Upper lobe of right lung (tissue), 1 donor: Measurements from ENCODE around the gene PTPRG. TPM values are rescaled to one million over a fixed set of nuclear protein-coding genes. Genes with fewer than 3 reads are reported as not detected.
A peak's percentile ranks its signal among the peaks of the same experiment; 100 is the strongest.

Experiments
- ATAC-seq: fragments of 200-7000 bp; cut with Tn5 transposase; one replicate; pipeline ENCODE4 v1.9.1; 2020; ENCODE audit warnings: mild to moderate bottlenecking, moderate library complexity
- DNase-seq: peaks from one replicate; pipeline ENCODE4 v3.0.0-alpha.2; 2020
- H3K27ac ChIP-seq: fragments of 200-600 bp; one replicate; pipeline ENCODE4 v1.8.0; 2022
- H3K27me3 ChIP-seq: fragments of 200-600 bp; one replicate; pipeline ENCODE4 v1.8.0; 2022; ENCODE audit warnings: mild to moderate bottlenecking
- H3K36me3 ChIP-seq: fragments of 200-600 bp; one replicate; pipeline ENCODE4 v1.8.0; 2022
- H3K4me1 ChIP-seq: fragments of 200-600 bp; one replicate; pipeline ENCODE4 v1.8.0; 2022
- H3K4me3 ChIP-seq: fragments of 200-600 bp; one replicate; pipeline ENCODE4 v1.8.0; 2022; ENCODE audit warnings: mild to moderate bottlenecking
- H3K9me3 ChIP-seq: fragments of 200-600 bp; one replicate; pipeline ENCODE4 v1.8.0; 2022
- CTCF ChIP-seq: fragments of 200-600 bp; IDR thresholded peaks from one replicate; pipeline ENCODE4 v1.8.0; 2022; ENCODE audit warnings: antibody characterized with exemption
- intact Hi-C: fragments of 100-400 bp; cut with DNase I; formaldehyde crosslinking; loops from one replicate; pipeline ENCODE4 v1.11.0; 2022
- total RNA-seq: library from RNA; stranded (reverse); fragmentation: NEBNext Ultra II Directional; extraction: Animal tissue kit (Norgen Biotek cat#: 25700); gene quantifications from one replicate; pipeline ENCODE4 v1.2.1, GENCODE V29; 2021
- donor health status: DM: no; HTN: yes; CAD: no; lungs with severe emphysema.

The PTPRG gene
- total RNA-seq, 1 donor from 2014 or later, result 86.7 TPM

DNA sequence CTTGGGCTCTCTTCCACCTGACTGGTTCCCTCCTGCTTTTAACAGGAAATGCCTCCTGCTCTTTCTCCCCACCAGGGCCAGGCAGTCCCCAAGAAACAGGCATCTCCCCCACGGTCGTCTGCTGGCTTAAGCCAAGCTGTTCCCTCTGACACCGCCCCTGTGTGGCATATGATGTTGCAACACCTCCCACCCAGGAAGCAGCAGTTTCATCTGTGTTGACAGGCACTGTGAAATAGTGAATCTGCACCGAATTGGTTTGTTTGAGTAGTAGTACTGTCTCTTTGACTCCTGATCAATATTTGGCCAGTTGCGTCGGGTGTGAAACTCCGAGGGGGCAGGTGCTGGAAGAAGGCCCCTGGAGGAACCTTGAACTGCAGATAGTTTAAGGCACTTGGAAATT, 623.2 kb downstream of the PTPRG start:
- H3K4me1 ChIP-seq, result peaks cover 10% of the 10 kb centered on the region
- H3K9me3 ChIP-seq, result no peaks in the 10 kb centered on the region
- DNase-seq (no peak), ATAC-seq (peak; percentile 42)
- no peak overlapping the region for H3K4me3 ChIP-seq
- H3K36me3 ChIP-seq, result no peaks in the 10 kb centered on the region
- intact Hi-C loops, result no loop called here
- TF ChIP-seq CTCF, result no peak
- no peak overlapping the region for H3K27ac ChIP-seq
- H3K27me3 ChIP-seq, result no peaks in the 10 kb centered on the region

DNA sequence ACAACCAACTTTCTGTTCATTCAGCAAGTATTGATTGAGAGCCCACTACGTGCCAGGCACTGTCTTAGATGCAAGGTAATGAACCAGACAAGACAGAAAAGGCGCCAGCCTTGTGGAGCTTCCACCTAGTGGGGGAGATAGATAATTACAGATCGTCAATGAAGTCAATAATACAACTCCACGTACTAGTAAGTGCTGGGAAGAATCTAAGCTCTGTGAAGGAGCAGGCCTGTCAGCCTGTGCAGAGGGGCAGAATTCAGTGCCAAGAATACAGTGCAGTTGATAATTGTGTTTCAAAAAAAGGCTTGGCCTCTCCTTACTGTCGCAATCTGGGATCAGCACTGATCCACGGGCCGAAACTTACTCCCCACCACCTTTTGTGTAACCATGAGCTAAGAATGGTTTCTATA, 625.7 kb downstream of the PTPRG start:
- DNase-seq (no peak), ATAC-seq (no peak)
- no peak overlapping the region for H3K4me3 ChIP-seq
- no peaks in the 10 kb centered on the region for H3K27me3 ChIP-seq
- peak overlapping the region; percentile 12 for H3K27ac ChIP-seq
- peaks cover 10% of the 10 kb centered on the region for H3K4me1 ChIP-seq
- intact Hi-C loops, result loop anchor here (5.0 kb wide), 1 partner anchor 630 kb away; no protein-coding TSS in a partner anchor
- peak; percentile 45 for TF ChIP-seq CTCF
- peaks cover 4% of the 10 kb centered on the region for H3K36me3 ChIP-seq
- no peaks in the 10 kb centered on the region for H3K9me3 ChIP-seq

GRCh38 chr3:62188681-62189375, 627.5 kb downstream of the PTPRG start:
- Histone ChIP-seq H3K4me3 (no peak overlapping the region), H3K27ac (no peak overlapping the region), H3K27me3 (no peaks in the 10 kb centered on the region), H3K9me3 (no peaks in the 10 kb centered on the region), H3K4me1 (peaks cover 10% of the 10 kb centered on the region), H3K36me3 (peaks cover 4% of the 10 kb centered on the region)
- intact Hi-C loops, result loop anchor here (5.0 kb wide), 1 partner anchor 632 kb away; no protein-coding TSS in a partner anchor
- DNase-seq (peak; percentile 75), ATAC-seq (peak; percentile 87)
- peak; percentile 89 for TF ChIP-seq CTCF

DNA sequence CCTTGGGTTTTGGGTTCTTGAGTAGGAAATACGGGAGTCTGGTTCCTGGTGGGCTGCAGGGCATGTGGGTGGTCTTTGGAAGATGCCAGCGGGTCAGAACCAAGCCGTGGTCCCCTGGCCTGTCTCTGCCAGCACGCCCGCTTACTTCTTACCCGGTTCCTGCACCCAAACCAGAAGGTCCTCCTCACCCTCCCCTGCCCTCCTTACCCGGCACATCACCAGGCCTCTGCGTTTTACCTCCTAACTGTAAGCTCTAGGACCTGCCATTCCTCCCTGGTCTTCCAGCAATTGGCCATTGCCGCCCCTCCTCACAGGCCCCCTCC, 628.0 kb downstream of the PTPRG start:
- H3K36me3 ChIP-seq, result peaks cover 4% of the 10 kb centered on the region
- no peaks in the 10 kb centered on the region for H3K9me3 ChIP-seq
- intact Hi-C loops, result loop anchor here (5.0 kb wide), 1 partner anchor 632 kb away; no protein-coding TSS in a partner anchor
- no peak for ATAC-seq
- DNase-seq, result no peak
- no peak overlapping the region for H3K4me3 ChIP-seq
- no peaks in the 10 kb centered on the region for H3K27me3 ChIP-seq
- TF ChIP-seq CTCF, result no peak
- no peak overlapping the region for H3K27ac ChIP-seq
- H3K4me1 ChIP-seq, result peaks cover 10% of the 10 kb centered on the region

- Histone ChIP-seq H3K36me3 (peaks cover 11% of the 10 kb centered on the region), H3K4me1 (peaks cover 6% of the 10 kb centered on the region)
Observed at GRCh38 chr3:62192891-62193290, 631.5 kb downstream of the PTPRG start.

More at GRCh38 chr3:62192891-62193290, 631.5 kb downstream of the PTPRG start:
- ATAC-seq (no peak), DNase-seq (no peak)
- no peak overlapping the region for H3K4me3 ChIP-seq
- TF ChIP-seq CTCF, result no peak
- intact Hi-C loops, result no loop called here
- no peak overlapping the region for H3K27ac ChIP-seq
- H3K27me3 ChIP-seq, result no peaks in the 10 kb centered on the region
- no peaks in the 10 kb centered on the region for H3K9me3 ChIP-seq
